CD4-positive, alpha-beta T cell treated with Interleukin-2 at 100 ng/mL for 4 hours (primary cell): ENCODE results near the gene PCNX2.

Experiments
- DNase-seq: peaks from one replicate; pipeline ENCODE4 v3.0.0-alpha.2; 2020; ENCODE audit warnings: low spot score

Gene PCNX2, protein sequence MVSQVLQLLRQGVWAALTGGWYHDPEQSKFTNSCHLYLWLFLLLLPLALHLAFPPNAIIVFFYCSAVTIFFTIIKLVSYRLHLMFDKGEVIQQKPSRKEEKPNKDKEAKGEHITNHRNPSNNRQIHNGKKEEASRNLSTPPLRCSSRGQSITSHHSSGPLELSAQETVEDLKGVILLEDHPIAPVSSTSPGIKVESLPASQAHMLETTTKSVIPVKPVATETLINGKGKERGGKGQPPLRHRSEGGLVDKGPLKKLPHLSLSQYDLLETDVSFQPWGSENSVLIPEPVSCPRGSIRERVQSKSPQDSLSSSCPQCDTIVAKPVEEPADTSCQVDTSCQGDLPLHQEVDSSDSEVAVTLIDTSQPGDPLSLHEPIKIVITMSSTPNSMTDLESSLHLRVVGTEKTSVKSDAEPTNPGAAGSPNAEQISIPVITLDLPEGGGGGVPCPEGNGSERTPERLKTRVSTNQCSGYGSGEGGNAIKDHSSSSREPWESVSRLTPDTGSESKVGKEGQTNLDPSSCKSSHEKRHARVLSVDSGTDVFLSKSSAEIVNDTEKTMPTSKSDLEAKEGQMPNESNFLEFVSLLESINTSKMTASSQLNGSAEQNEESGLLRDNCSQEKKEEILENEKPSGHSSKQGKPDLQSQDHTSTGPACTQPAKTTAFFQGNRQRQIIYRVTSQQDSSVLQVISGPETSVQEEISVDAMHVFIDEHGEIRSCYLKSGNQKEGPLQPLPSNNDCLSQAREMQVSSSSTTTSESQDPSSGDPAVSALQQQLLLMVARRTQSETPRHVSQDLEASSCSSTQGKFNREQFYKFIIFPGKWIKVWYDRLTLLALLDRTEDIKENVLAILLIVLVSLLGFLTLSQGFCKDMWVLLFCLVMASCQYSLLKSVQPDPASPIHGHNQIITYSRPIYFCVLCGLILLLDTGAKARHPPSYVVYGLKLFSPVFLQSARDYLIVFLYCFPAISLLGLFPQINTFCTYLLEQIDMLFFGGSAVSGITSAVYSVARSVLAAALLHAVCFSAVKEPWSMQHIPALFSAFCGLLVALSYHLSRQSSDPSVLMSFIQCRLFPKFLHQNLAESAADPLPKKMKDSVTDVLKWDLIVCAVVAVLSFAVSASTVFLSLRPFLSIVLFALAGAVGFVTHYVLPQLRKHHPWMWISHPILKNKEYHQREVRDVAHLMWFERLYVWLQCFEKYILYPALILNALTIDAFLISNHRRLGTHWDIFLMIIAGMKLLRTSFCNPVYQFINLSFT (N-terminal part only)

DNA sequence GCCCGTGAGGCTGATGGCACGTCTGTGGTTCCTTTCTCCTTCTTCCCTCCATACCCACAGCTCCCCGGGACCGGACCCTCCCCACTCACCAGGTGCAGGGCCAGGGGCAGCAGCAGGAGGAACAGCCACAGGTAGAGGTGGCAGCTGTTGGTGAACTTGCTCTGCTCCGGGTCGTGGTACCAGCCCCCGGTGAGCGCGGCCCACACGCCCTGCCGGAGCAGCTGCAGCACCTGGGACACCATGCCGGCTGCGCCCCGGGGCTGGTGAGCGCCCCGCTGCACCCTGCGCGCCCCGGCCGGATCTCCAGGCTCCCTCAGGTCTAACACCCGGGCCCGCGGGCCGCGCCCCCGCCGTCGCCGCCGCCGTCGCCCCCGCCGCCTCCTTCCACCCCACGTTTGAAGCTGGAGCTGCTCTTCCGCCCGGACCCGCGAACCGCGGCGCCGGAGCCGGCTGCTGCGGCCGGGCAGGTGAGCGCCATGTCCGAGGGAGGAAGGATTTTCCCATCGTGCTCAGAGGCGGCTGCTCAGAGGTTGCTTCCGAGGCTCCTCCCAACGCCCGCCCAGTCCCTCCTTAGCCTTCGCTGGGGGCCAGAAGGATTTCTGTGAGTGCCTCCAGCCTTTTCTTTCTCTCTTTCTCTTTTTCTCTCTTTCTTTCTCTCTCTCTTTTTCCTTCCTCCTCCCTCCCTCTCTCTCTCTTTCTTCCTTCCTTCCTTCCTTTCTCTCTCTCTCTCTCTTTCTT is at the start of gene PCNX2:
Gene PCNX2, minus strand, starts transcription at position 489 of the 738 bp plus-strand sequence. Its CDS starts 247 bp downstream, at position 242.
- peak; percentile 68 for DNase-seq

DNA sequence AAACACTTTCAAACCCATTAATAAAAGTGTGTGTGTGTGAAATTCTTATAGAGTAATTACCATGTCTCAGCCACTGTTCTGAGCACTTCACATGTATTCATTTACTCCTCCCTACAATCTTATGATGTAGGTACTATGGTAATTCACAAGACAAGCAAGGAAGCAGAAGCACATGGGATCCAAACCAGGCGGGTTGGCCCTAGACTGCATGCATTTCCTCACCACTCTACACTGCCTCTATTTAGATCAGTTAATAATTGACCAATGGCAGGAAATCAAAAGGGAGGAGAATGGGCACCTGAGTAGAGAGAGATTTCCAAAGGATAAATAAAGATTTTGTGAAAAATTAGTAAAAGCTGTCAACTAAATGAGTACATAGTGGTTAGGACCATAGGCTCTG is 47.7 kb upstream of the PCNX2 start:
- no peak for DNase-seq

DNA sequence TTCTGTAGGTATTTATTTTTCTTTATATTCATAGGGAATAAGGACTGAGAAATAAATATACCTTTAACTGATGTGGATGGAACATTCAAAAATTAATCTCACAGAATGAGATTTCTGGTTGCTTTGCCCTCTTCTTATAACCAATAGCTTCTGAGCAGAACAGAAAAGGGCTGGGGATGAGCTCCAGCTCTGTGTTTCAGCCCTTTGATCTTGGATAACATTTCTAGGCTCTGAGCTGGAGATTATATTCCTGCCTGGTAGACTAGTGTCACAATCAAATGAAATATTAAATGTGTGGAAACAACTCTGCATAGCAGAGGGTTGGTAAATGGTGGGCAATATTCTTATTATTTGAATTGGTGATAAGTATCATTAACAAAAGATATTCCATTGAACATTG is 46.6 kb upstream of the PCNX2 start:
- no peak for DNase-seq

DNA sequence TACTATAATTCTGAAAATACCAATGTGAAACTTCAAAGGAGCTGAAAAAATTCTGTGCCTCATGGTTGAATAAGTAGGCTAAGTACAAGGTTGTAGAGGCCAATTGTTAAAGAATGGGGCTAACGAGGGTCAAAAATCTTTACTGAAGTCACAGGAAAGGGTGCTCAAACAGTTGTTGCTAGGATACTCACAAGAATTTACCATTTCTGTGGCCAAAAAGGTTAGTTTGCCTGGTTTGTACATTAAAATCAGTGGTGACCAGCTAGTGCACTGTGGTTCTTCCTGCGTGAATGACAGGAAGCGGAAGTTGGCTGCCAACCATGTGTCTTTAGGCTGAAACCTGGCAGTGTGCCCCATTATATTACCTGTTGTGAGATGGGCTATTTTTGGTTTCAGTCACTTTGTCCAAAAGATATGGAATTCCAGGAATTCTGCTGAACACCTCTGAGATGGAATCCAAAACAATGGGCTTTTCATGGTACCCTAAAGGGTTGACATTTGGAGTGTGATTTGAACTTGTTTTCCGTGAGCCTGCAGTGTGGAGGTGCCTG is 45.5 kb upstream of the PCNX2 start:
- no peak for DNase-seq

DNA sequence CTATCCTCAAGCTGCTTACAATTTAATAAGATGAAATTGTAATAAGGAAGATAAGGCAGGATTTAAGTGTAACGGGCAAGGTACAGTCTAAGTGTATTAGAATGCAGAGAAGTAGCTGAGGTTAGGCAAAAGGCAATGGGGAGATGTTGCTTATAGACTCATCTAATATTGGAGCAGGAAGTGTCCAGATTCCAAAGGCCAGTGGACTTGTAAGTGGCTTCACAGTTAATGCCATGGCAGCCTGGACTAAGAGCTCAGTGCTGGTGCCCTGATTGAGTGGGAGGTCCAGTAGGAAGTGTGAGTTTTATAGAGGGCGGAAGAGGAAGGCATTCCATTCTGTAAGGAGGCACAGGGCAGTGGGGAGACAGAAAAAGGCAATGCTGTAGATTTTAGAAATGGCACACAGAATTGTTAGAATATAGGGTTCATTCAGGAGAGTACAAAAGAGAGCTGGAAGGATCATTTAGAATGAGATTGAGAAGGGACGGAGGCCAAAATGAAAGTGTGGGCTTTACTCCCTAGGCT is 44.6 kb upstream of the PCNX2 start:
- DNase-seq, result no peak

DNA sequence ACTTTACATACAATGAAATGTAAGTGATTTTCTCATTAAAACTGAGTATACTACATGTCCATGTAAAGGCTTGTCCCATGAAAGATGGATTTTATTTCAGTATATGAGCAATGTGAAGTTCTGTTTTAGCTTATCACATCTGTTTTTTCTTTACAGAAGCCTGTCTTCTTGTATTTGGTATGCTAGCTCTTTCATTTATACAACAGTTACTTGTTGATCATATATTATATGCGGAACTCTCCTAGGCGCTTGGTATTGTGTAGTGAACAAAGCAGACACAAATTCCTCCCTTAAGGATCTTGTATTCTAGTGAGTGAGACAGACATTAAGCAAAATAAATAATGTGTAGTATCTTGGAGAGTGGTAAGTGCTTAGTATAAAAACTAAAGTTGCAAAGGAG is 42.6 kb upstream of the PCNX2 start:
- no peak for DNase-seq

DNA sequence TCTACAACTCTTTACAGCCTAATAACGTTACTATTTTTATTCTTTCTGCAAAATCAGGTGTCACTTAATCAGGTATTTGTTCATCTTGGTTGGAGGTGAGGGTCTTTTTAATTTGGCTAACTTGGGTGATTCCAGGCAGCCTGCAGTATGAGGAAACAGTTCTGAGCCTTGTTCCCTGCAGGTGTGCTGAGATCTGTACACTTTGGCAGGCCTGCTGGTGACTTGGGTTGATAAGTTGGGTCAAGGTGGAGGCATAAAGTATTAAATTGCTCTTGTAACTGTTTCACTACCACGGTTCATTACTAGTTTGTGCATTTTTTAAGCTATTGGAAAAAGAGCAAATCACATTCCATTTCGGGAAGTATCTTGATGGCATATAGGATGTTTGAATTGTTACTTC is 42.0 kb upstream of the PCNX2 start:
- DNase-seq, result no peak

DNA sequence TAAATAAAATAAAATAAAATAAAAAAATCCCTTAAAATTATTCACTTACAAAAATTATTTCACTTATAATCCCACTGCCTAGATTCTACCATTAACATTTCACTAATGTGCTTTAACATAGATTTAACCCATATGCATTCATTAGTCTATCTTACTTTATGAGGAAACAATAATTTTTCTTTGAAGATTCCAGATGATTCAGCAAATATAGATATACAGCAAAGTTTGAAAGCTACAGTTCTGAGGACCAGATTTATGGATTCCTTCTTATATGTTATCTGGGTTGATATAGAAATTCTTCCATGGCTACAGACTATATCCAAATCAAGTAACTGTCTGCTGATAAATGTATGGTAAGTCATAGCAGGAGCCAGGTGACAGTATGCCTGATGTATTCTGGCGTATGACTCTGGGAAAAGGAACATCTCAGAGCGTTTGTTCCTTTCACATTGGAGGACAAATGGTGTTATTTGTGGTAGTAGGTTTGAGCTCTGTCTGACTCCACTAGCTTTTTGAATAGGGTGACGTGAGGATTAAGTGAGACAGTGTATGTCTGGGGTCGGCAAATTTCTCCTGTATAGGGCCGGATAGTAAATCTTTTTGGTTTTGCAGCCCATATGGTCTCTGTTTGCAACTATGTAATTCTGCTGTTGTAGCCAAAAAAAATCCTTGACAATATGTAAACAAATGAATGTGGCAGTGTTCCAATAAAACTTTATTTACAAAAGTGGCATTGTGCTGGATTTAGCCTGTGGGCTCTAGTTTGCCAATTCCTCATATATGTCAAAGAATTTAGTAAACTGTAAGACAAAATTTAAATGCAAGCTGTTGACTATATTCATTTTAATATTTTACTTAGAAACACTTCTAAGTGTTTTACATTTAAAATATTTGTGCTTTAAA is 41.3 kb upstream of the PCNX2 start:
- DNase-seq, result no peak

DNA sequence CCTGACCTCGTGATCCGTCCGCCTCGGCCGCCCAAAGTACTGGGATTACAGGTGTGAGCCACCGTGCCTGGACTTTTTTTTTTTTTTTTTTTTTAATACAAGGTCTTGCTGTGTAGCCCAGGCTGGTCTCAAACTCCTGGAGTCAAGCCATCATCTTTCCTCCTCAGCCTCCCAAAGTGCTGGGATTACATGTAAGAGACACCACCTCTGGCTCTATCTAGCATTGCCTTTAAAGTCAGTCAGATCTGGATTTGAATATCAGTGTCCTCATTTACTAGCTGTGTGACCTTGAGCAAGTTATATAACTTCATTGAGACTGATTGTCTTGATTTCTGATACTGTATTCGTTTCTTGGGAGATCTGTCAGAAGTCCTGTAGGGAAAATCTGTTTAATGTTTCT is 38.6 kb upstream of the PCNX2 start:
- DNase-seq, result no peak

DNA sequence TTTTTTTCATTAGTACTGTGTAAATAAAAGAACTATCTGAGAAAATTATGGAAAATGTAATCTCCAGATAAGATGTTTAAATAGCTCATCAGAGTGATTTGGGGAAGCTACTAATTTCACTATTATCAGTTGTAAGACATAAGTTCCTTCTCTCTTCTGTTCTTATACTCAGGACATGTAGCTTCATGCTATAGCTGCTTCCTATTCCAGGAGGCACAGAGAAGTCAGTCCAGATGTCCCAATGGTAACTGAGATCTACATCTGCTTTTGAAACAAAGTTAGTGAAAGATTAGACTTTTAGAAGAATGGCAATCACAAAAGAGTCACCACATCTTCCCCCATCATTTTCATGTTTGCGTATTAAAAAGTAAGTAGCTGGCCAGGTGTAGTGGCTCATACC is 37.6 kb upstream of the PCNX2 start:
- DNase-seq, result no peak

DNA sequence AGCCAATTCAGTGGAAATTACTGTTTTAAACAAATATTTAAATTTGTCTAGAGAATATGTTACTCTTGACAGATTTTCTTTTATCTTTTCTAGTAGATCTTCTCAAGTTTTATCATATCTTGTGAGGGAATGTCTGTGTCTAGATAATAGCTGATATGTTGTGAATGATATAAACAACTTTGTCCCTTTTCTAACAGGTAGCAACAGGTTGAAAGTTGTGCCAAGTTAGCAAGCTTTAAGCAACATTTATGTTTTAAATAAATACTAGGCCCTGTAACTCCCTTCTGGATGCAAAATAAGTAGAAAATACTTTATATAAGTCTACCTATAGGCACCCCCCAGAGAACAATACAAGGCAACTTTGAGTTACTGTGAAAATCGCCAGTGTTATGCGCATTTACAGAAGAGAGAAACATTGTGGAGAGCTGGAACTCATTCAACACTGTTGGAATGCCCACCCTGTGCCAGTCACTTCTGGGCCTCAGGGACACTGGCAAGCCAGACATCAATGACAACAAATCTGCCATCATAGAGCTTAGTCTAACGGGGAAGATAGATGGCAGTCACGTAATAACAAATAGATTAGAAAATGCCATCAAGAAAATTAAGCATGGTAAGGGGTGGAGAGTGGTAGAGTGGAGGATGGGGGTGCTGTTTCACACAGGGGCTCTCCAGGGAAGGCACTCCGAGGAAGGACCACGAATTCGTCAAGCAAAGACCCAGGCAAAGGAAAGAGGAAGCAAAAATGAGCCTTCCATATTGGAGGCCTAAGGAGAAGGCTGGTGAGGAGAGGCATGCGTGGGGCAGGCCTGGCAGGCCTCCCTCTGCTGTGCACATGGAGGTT is 36.4 kb upstream of the PCNX2 start:
- DNase-seq, result no peak

DNA sequence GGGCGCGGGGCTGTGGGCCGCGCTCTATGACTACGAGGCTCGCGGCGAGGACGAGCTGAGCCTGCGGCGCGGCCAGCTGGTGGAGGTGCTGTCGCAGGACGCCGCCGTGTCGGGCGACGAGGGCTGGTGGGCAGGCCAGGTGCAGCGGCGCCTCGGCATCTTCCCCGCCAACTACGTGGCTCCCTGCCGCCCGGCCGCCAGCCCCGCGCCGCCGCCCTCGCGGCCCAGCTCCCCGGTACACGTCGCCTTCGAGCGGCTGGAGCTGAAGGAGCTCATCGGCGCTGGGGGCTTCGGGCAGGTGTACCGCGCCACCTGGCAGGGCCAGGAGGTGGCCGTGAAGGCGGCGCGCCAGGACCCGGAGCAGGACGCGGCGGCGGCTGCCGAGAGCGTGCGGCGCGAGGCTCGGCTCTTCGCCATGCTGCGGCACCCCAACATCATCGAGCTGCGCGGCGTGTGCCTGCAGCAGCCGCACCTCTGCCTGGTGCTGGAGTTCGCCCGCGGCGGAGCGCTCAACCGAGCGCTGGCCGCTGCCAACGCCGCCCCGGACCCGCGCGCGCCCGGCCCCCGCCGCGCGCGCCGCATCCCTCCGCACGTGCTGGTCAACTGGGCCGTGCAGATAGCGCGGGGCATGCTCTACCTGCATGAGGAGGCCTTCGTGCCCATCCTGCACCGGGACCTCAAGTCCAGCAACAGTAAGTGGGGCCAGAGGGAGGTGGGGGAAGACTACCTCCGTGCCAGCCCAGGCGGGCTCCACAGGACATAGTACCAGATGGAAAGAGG is 32.8 kb upstream of the PCNX2 start:
- DNase-seq, result peak; percentile 14

DNA sequence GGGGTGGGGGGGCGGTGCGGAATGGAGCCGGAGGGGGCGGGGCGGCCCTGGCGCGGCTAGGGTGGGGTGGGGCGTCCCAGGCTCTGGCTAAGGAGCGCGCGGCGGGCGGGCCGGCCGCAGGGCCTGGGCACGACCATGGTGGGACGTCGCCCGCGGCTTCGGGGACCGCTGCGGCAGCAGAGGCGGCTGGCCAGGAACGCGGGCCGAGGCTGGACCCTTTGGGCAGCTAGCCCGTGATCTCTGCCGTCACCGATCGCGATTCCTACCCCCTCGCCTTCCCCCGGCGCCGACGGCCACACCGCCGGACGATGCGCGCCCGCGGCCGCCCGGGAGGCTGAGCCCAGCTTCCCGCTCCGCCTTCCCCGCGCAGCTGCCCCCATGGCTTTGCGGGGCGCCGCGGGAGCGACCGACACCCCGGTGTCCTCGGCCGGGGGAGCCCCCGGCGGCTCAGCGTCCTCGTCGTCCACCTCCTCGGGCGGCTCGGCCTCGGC is 32.2 kb upstream of the PCNX2 start, which contains the start of gene MAP3K21:
Gene MAP3K21, plus strand, starts transcription at position 74 of the 491 bp plus-strand sequence. Its CDS starts 305 bp downstream, at position 379.
- no peak for DNase-seq

DNA sequence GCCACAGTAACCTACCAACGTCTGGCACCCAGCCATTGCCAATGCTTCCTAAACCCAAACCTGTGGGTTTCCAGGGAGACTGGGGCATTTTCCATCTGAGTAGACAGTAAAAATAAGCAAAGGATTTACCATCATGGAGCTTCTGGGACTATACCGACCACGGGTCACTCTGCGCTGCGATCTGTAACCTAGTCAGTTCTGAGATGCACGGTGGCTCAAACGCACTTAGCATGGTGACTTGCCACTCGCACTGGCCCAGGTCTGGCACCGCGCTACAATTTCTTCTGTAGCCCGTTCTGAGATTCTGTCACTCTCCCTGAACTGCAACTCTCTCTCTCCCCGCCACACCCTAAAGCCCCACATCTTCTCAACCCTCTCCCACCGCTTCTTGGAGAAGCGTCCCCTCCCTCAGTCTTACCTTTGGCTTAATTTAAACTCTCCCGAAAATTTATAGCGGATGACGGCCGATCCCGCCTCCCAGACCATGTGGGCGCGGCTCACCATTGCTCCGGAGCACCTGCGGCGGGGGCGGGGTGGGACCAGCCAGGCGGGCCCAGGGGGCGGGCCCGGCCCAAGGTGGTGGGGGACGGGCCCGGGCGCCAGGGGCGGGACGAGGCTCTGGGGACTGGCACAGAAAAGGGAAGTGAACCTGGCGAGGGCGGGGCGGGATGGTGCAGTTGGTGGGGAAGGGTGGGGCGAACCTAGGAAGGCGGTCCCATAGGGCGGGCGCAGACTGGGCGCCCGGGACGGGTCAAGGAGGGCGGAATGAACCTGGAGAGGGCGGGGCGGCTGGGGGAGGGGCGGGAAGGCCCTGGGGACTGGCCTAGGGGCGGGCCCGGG is 31.5 kb upstream of the PCNX2 start:
- DNase-seq, result peak; percentile 94

DNA sequence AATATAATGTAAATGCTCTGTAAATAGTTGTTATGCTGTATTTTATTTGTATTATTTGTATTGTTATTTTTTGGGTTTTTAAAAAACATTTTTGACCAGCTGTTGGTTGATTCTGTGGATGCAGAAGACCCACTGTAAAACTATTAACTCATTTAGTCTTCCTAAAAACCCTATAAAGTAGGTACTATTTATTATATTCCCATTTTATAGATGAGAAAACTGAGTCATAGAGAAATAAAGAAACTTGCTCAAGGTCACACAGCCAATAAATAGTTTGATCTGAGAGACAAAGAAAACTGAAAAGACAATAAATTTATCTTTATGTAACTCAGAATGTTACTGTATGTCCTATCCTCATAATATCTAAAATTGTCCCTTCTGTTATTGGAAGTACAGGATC is 30.8 kb upstream of the PCNX2 start:
- DNase-seq, result no peak

DNA sequence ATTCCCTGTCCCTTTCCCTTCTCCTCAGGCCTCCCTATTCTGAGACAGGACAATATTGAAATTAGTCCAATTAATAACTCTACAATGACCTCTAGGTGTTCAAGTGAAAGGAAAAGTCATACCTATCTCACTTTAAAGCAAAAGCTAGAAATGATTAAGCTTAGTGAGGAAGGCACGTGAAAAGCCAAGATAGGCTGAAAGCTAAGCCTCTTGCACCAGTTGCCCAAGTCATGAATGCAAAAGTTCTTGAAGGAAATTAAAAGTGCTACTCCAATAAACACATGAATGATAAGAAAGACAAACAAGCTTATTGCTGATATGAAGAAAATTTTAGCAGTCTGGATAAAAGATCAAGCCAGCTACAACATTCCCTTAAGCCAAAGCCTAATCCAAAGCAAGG is 28.2 kb upstream of the PCNX2 start:
- no peak for DNase-seq

DNA sequence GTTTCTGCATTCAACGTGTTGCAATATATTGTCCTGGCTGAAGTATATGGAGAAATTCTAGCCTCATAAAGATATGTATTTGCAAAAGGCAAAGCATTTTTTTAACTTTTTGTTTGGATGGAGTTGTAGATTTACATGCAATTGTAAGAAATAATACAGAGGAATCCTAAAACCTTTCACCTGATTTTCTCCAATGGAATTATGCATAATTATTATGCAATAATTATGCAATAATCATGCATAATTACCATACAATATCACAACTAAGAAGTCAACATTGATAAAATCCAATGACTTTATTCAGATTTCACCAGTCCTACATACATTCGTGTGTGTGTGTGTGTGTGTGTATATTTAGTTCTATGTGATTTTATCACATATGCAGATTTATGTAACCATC is 24.5 kb upstream of the PCNX2 start:
- DNase-seq, result no peak
